GM12864 (cell line): ENCODE data around the gene PGLYRP1.

Source experiments
- DNase-seq: peaks from one replicate; pipeline ENCODE4 v3.0.0-alpha.2; 2011; ENCODE audit warnings: low read depth
- H3K4me3 ChIP-seq: 2 replicates; pipeline ENCODE4 v1.5.1; 2011; ENCODE audit warnings: mild to moderate bottlenecking, low read depth, low read length, control low read depth
- TF ChIP-seq, protein P1 (sequence below): IDR thresholded peaks from 2 replicates; pipeline ENCODE4 v1.5.1; 2011; ENCODE audit warnings: low read depth, mild to moderate bottlenecking, moderate library complexity, low read length, control low read depth, inconsistent platforms; ENCODE audit errors: missing control alignments

PGLYRP1 gene

DNA sequence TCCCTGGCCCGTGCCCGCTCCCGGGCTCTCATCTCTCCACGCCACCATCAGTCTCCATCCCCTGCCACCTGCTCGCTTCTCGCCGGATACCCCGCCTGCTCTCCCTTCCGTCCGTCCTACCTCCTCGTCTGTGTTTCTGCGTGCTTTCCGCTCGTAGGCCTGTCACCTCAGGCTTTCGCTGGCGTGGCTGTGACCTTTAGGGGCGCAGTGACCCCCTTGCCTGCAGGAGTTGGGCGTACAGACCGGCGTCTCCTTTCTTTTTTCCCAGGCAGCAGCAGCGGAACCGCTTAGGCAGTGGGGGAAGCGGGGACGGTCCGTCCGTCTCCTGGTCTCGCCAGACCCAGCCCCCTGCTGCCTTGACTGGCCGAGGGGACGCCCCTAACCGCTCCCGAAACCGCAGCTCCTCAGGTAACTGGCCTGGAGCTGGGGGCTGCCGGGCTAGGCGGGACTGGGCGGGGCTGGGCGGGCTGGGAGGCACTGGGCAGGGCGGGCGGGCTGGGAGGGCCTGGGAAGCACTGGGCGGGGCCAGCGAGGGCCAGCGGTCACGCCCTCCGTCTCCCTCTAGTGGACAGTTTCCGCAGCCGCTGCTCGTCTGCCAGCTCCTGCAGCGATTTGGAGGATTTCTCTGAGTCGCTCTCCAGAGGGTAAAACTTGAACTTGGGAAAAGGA lies 6.3 kb downstream of the PGLYRP1 start:
- TF ChIP-seq, protein P1, sequence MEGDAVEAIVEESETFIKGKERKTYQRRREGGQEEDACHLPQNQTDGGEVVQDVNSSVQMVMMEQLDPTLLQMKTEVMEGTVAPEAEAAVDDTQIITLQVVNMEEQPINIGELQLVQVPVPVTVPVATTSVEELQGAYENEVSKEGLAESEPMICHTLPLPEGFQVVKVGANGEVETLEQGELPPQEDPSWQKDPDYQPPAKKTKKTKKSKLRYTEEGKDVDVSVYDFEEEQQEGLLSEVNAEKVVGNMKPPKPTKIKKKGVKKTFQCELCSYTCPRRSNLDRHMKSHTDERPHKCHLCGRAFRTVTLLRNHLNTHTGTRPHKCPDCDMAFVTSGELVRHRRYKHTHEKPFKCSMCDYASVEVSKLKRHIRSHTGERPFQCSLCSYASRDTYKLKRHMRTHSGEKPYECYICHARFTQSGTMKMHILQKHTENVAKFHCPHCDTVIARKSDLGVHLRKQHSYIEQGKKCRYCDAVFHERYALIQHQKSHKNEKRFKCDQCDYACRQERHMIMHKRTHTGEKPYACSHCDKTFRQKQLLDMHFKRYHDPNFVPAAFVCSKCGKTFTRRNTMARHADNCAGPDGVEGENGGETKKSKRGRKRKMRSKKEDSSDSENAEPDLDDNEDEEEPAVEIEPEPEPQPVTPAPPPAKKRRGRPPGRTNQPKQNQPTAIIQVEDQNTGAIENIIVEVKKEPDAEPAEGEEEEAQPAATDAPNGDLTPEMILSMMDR, result peak; percentile 83
- DNase-seq, result no peak
- peak overlapping the region; percentile 68 for H3K4me3 ChIP-seq

DNA sequence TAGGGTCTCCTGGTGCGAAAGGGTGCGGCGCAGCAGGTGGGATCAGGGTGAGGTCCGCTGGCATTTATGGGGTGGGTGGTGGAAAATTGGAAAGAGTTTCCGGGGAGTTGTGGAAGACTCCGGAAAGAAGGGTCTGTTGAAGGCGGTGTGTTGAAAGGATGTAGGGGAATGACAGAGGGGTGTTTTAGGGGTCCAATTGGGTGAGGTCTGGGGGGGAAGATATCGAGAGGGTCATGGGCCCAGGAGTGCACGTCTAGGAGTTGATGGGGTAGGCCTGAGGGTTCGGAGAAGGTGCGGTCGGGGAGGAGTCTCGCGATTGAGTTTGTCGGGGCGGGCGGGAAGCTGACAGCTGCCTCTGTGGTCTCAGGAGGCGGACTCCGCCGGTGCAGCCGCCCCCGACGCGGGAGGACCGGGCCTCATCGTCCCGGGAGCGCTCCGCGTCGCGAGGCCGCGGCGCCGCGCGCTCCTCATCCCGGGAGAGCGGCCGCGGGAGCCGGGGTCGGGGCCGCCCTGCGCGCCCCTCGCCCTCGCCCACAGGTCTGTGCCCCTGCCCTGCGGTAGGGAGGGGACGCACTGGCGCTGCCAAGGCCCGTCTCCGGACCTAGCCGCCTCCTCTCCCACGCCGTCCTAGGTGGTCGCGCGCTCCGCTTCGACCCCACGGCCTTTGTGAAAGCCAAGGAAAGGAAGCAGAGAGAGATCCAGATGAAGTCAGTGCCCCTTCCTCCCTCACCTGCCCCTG lies 7.0 kb downstream of the PGLYRP1 start:
- TF ChIP-seq, protein P1, result no peak
- peak overlapping the region; percentile 68 for H3K4me3 ChIP-seq
- no peak for DNase-seq

DNA sequence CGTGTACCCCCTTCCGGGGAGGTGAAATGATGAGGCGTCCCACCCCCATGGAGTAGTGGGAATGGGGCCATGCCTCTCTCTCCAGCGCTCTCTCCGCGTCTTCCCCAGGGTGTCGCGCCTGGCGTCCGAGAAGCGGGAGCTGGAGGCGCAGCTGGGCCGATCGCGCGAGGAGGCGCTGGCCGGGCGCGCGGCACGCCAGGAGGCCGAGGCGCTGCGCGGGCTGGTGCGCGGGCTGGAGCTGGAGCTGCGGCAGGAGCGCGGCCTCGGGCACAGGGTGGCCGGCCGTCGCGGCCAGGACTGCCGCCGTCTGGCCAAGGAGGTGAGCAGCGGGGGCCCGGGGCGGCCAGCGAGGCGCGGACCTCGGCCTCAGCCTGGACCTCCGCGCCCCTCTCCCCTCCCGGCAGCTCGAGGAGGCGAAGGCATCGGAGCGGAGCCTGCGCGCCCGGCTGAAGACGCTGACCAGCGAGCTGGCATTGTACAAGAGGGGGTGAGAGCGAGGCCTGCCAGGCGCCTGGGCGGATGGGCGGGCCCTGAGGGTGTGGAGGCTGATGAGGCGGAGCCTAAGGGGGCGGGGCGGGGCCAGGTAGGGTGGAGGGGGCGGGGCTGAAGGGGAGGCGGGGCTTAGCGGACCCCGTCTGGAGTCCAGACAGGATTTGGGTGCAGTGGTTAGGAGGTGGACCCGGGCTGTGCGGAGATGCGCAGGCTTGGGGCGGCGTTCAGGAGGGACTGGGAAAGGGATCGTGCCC lies 7.7 kb downstream of the PGLYRP1 start:
- DNase-seq, result no peak
- TF ChIP-seq, protein P1, result no peak
- H3K4me3 ChIP-seq, result no peak overlapping the region

DNA sequence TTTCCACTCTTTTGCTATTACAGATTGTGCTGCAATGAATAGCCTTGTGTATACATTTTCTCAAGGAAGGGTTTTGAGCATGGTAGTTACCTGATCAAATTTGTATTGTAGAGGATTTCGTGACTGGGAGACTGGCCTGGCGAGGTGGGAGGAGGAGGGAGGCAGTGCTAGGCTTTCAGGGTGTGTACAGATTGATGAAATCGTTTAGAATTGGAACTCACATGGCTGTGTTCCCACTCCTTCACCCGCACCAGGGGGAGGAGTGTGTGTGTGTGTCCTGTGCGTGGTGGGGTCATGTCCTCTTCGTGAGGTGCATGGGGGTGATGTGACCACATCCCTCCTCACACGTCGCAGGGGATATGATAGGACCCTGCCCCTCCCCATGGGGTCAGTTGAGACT lies 8.3 kb downstream of the PGLYRP1 start:
- no peak overlapping the region for H3K4me3 ChIP-seq
- no peak for DNase-seq
- TF ChIP-seq, protein P1, result no peak

DNA sequence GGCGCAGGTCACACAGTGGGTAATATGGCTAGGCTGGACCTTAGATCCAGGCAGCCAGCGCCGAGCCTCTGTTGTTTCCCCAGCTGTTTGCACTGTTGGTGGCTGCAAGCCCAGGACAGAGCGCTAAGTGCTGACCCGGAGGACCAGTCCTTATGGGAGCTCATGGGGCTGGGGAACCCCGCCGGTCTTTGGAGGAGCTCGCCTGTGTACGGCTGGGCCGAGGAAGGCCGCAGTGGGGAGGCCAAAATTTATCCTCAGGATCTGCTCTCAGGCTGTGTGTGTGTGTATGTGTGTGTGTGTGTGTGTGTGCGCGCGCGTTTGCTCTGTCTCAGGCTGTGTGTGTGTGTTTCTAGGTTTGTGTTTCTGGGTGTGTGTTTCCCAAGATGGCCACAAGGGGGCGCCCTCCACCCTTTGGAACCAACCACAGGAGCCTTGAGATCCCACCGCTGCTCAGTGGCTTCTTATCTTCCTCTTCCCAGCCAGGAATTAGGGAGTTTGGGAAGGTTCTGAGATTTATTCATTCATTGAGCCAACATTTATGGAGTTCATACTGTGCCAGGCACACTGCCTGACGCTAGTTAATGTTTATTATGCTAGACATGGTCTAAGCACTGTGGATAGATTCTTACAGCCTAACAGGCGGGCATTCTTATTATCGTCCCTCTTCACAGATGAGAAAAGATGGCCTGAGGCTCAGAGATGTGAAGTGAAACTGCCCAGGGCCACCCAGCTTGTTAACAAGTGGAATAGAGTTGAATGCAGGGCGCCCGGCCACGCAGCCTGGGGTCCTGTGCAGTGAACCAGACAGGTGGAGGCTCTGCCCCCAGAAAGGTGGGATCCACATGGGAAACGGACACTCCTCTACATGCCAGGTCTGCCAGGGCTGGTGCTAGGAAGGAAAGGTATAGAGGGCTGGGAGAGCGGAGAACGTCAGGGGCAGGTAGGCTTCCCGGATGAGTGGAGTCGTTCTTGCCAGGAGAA lies 13.0 kb downstream of the PGLYRP1 start:
- DNase-seq, result no peak
- TF ChIP-seq, protein P1, result peak; percentile 89
- H3K4me3 ChIP-seq, result no peak overlapping the region

DNA sequence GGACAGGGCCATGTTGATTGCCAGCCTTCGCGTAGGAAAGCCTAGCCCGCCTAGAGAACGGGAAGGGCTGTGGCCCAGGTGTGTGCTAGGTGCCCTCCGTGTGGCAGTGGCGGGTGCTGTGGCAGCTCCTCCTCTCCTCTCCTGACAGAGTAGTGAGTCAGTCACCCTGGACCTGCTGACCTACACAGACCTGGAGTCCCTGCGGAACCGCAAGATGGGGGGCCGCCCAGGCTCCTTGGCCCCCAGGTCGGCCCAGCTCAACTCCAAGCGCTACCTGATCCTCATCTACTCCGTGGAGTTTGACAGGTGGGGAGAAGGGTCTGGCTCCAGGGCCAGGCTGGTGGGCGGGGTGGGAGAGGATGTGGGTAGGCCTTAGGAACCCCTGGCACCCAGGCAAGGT lies 16.4 kb downstream of the PGLYRP1 start:
- TF ChIP-seq, protein P1, result no peak
- DNase-seq, result no peak
- no peak overlapping the region for H3K4me3 ChIP-seq
